ENCODE results near the gene DAZL.

GRCh38 chr3:16647668-16648067 is 42.4 kb upstream of the DAZL start:
- TF ChIP-seq CTCF (IDR thresholded peaks at IDR 0.05) (no peak), POLR2A (IDR thresholded peaks at IDR 0.05) (no peak), EP300 (IDR thresholded peaks at IDR 0.05) (no peak)
